Small intestine (tissue), 7 donors: ENCODE data around the gene MRGPRD. TPM values are rescaled to one million over a fixed set of nuclear protein-coding genes. Genes with fewer than 3 reads are reported as not detected.

Experiments used
- DNase-seq, 2 donors: peaks; one replicate each; pipeline versions ENCODE4 v3.0.0 to v3.0.0-alpha.2; 2013
- FAIRE-seq: peaks from 2 replicates; lab custom pipeline; 2012; peaks lifted over from hg19 to GRCh38; lab: Jason Lieb, UNC
- H3K27ac ChIP-seq, 3 donors: one replicate each; pipeline ENCODE4 v1.5.1; 2013; ENCODE audit warnings: low read length in 2 of 3, mild to moderate bottlenecking in 2 of 3, control low read depth in 1 of 3, inconsistent platforms in 1 of 3, low read depth in 1 of 3, moderate library complexity in 1 of 3
- H3K27me3 ChIP-seq, 3 donors: one replicate each; pipeline ENCODE4 v1.6.1; 2013; ENCODE audit warnings: low read length in 3 of 3, inconsistent platforms in 1 of 3; ENCODE audit not compliant: control insufficient read depth in 3 of 3, insufficient read depth in 3 of 3
- H3K36me3 ChIP-seq, 3 donors: one replicate each; pipeline ENCODE4 v1.6.1; 2013; ENCODE audit warnings: low read length in 3 of 3, inconsistent platforms in 1 of 3, low read depth in 1 of 3, mild to moderate bottlenecking in 1 of 3, moderate library complexity in 1 of 3; ENCODE audit not compliant: control insufficient read depth in 3 of 3, insufficient read depth in 2 of 3
- H3K4me1 ChIP-seq, 3 donors: one replicate each; pipeline ENCODE4 v1.6.1; 2013; ENCODE audit warnings: low read length in 2 of 3, inconsistent platforms in 1 of 3, low read depth in 1 of 3, mild to moderate bottlenecking in 1 of 3, moderate library complexity in 1 of 3; ENCODE audit not compliant: control insufficient read depth in 3 of 3, insufficient read depth in 2 of 3
- H3K4me3 ChIP-seq, 3 donors: one replicate each; pipeline ENCODE4 v1.5.1; 2013; ENCODE audit warnings: low read length in 3 of 3, control low read depth in 1 of 3, inconsistent platforms in 1 of 3, low read depth in 1 of 3, mild to moderate bottlenecking in 1 of 3, moderate library complexity in 1 of 3
- H3K9me3 ChIP-seq, 2 donors: one replicate each; pipeline ENCODE4 v1.6.1; 2013; ENCODE audit warnings: low read depth in 1 of 2, low read length in 1 of 2; ENCODE audit not compliant: control insufficient read depth in 2 of 2, insufficient read depth in 1 of 2
- WGBS, 3 donors: extraction: QIAGEN DNeasy Blood & Tissue Kit; methylation state at CpG; one replicate each; pipeline ENCODE4 v1.1.7; 2013; 5-methylcytosine and 5-hydroxymethylcytosine counted together
- polyA plus RNA-seq, 4 donors: library from polyadenylated mRNA; stranded (reverse) in 3 of 4; unstranded in 1 of 4; fragments of 200-250 nt in 3 of 4; fragments of 120-200 nt in 1 of 4; gene quantifications; one replicate each; pipeline versions ENCODE4 v1.2.1 to v1.2.3, GENCODE V29; 2013
- donor health status: healthy with polysubstance abuse.
- donor health status: control.
- donor health status: control.
- donor health status: Bipolar disorder and iron deficiency.
- donor health status: healthy.

Gene MRGPRD
- polyA plus RNA-seq, 4 donors: 0.06 TPM; not detected in 3

DNA sequence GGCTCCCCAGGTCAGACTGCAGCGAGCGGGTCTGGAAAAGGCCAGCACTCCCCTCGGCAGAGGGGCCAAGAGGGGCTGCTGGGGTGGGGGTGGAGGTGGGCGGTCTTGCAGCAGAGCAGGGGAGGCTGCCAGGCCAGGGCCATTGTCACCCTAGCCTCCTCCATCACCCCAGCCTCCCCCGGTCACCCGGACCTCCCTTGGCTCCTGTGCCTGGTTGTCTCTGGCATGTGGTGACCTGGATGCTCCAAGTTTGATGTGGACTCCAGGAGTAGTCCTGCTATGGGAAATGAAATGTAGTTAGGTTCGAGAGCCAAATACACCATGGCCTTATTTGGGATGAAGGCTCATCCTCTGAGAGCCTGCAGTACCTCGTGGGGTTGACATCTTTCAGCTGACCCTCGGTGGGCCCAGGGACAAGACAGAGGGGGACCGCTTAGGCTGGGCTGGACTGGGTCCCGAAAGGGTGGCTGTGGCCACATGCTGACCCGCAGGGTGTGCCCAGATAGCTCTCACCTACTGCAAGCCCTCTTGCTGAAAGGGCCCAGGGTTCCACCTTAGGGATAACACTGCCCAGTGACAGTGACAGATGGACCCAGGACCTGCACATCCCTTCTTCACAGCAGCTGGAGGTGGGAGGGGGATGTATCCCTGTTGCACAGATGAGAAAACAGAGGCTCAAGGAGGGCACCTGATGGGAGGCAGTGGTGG is 24.1 kb downstream of the MRGPRD start:
- no peak for DNase-seq
- 65 to 74% (median 68%) methylated on average over 12 of the region's 12 CpGs for WGBS, 3 donors
- Histone ChIP-seq H3K27me3 (no peaks in the 10 kb centered on the region), H3K27ac (no peak overlapping the region), H3K4me1 (peaks cover 0 to 14% (median 3%) of the 10 kb centered on the region in 3 donors), H3K36me3 (no peaks in the 10 kb centered on the region), H3K4me3 (no peak overlapping the region), H3K9me3 (no peaks in the 10 kb centered on the region)
- no peak for FAIRE-seq

DNA sequence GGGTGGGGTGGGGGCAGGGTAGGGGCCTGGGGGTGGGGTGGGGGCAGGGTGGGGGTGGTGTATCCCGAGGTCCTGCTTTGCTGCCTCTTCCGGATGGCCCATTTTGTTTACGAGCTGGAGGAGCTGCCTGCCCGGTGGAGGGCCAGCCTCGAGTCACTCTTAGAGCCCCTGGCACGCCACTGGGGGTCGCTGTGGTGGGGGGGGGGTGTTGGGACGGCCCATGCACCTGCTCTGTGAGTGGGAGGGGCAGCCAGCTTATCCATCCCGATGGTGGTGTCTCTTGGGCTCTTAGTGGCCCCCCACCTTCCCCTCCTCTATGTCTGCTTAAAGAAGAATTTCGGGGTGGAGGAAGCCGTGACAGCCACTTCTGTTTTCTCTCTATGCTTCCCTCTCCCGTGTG is 24.6 kb downstream of the MRGPRD start:
- no peaks in the 10 kb centered on the region for H3K36me3 ChIP-seq
- H3K4me1 ChIP-seq: peaks cover 0 to 14% (median 3%) of the 10 kb centered on the region in 3 donors
- H3K27me3 ChIP-seq: peaks cover 0 to under 1% (median 0%) of the 10 kb centered on the region in 3 donors
- H3K9me3 ChIP-seq: no peaks in the 10 kb centered on the region
- H3K27ac ChIP-seq: no peak overlapping the region
- 7 to 12% (median 11%) methylated on average over 9 to 12 of the region's 12 CpGs for WGBS, 3 donors
- DNase-seq (peak in 1 of 2 donors; percentile 29), FAIRE-seq (no peak)
- H3K4me3 ChIP-seq: no peak overlapping the region

DNA sequence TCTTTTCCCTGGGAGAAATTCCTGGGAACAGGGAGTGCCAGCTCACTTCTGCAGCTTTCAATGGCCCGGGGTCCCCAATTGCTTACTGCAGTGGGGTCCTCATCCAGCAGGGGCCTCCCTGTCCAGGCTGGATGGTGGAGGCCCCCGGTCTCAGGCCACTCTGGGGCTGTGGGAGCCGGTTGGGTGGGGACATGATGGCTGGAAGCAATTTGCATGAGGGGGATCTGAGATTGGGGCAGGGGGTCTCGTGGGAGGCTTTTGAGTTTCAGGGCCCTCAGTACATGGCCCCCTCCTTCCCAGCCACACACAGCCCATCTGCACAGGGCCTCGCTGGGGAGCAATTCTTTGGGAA is 25.2 kb downstream of the MRGPRD start:
- 17 to 21% (median 19%) methylated on average over 5 of the region's 5 CpGs for WGBS, 3 donors
- no peak for DNase-seq
- H3K36me3 ChIP-seq: no peaks in the 10 kb centered on the region
- FAIRE-seq: no peak
- H3K9me3 ChIP-seq: no peaks in the 10 kb centered on the region
- H3K27me3 ChIP-seq: peaks cover 0 to 2% (median 0%) of the 10 kb centered on the region in 3 donors
- H3K4me3 ChIP-seq: no peak overlapping the region
- peak overlapping the region in 1 of 3 donors; percentile 23 for H3K27ac ChIP-seq
- H3K4me1 ChIP-seq: peaks cover 0 to 14% (median 3%) of the 10 kb centered on the region in 3 donors

DNA sequence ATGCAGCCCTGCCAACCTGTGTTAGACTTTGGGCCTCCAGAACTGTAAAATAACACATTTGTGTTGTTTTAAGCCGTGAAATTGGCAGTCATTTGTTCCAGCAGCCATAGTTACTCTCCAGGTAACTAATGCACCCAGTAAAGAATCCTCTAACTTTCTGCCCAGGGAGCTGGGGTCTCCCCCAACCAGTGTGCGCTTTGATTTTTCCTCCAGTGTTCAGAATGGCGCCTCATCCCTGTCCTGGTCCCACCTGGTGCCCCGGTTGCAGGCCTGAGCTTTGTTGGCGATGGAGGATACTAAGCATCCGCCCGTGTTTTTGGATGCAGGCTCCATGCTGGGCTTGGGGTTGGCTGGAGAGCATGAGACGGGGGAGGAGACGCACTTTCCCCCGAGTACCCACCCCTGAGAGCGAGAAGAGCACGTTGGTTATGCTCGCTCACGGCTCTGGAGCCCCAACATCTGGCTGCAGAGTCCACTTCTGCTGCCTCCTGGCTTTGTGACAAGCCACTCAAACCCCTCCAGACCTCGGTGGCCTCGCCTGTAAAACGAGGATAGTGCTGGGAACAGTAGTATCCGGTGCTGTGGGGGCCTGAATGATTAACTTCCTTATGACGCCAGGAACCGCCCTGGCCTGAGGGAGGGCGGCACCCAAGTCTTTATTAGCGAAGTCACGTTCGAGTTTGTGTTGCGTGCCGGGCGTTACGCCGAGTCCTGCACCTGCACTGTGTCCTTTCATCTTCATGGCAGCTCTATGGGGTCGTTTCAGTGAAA is 25.8 kb downstream of the MRGPRD start:
- Histone ChIP-seq H3K4me3 (no peak overlapping the region), H3K4me1 (peaks cover 0 to 14% (median 3%) of the 10 kb centered on the region in 3 donors), H3K9me3 (no peaks in the 10 kb centered on the region), H3K27me3 (peaks cover 0 to 2% (median 0%) of the 10 kb centered on the region in 3 donors), H3K36me3 (no peaks in the 10 kb centered on the region), H3K27ac (peak overlapping the region in 1 of 3 donors; percentile 23)
- 33 to 36% (median 34%) methylated on average over 30 of the region's 30 CpGs for WGBS, 3 donors
- DNase-seq (peak; percentile 70 to 90), FAIRE-seq (no peak)

DNA sequence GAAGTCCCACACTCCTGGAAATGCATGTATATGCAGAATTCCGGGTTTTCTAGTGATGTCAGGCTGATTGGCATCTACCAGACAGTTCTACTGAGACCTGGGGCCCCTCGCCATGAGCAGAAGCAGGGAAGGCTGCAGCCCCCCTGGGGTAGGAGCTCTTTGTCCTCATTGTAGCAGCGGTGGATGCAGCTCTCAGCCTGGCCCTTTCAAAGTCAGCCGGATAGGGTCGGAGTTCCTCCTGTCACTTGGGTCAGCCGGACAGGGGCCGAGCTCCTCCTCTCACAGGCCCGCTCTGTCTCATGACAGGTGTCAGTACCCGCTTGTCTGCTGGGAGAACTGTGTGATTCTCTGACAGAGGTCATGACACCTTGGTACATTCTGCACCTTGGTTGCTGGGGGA is 30.0 kb downstream of the MRGPRD start:
- Histone ChIP-seq H3K27me3 (peaks cover 0 to 4% (median 0%) of the 10 kb centered on the region in 3 donors), H3K9me3 (no peaks in the 10 kb centered on the region), H3K36me3 (no peaks in the 10 kb centered on the region), H3K27ac (no peak overlapping the region), H3K4me3 (no peak overlapping the region), H3K4me1 (peaks cover 0 to 9% (median 3%) of the 10 kb centered on the region in 3 donors)
- FAIRE-seq (no peak), DNase-seq (no peak)
- WGBS, 3 donors: 79 to 90% (median 82%) methylated on average over 9 of the region's 9 CpGs

DNA sequence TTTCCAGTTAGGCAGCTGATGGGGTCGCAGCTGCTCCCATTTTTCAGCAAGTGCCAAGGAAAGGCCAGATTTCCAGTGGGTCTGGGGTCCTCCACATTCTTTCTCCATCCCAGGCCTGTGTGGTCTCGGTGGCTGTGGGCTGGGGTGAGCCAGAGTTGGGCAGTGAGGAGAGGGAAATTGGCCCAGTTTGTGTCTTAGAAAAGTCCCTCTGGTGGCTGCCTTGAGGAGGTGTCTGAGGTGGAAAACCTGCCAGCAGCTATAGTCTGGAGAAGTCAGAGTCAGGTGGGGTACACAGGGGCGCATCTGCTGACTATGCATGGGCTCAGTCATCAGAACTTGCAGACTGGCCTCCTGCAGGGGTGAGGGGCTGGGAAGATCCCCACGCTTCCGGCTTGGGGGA is 30.5 kb downstream of the MRGPRD start:
- no peak for DNase-seq
- H3K36me3 ChIP-seq: no peaks in the 10 kb centered on the region
- H3K27me3 ChIP-seq: peaks cover 0 to 4% (median 0%) of the 10 kb centered on the region in 3 donors
- no peak overlapping the region for H3K4me3 ChIP-seq
- H3K27ac ChIP-seq: no peak overlapping the region
- WGBS, 3 donors: 68 to 81% (median 79%) methylated on average over 5 of the region's 5 CpGs
- H3K4me1 ChIP-seq: peaks cover 0 to 5% (median 0%) of the 10 kb centered on the region in 3 donors
- no peaks in the 10 kb centered on the region for H3K9me3 ChIP-seq
- no peak for FAIRE-seq

DNA sequence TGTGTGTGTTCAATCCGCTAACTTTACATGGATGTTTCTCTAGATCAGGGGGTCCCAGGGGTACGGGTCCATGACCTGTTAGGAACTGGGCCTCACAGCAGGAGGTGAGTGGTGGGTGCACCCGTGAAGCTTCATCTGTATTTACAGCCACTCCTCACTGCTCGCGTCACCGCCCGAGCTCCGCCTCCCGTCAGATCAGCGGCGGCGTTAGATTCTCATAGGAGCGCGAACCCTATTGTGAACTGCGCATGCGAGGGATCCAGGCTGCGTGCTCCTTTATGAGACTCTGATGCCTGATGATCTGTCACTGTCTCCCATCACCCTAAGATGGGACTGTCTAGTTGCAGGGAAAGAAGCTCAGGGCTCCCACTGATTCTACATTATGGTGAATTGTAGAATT is 31.9 kb downstream of the MRGPRD start:
- 90 to 94% (median 93%) methylated on average over 17 of the region's 17 CpGs for WGBS, 3 donors
- FAIRE-seq: no peak
- H3K27me3 ChIP-seq: peaks cover 0 to 4% (median 0%) of the 10 kb centered on the region in 3 donors
- H3K9me3 ChIP-seq: no peaks in the 10 kb centered on the region
- H3K4me3 ChIP-seq: no peak overlapping the region
- no peaks in the 10 kb centered on the region for H3K36me3 ChIP-seq
- H3K4me1 ChIP-seq: no peaks in the 10 kb centered on the region
- no peak for DNase-seq
- no peak overlapping the region for H3K27ac ChIP-seq

DNA sequence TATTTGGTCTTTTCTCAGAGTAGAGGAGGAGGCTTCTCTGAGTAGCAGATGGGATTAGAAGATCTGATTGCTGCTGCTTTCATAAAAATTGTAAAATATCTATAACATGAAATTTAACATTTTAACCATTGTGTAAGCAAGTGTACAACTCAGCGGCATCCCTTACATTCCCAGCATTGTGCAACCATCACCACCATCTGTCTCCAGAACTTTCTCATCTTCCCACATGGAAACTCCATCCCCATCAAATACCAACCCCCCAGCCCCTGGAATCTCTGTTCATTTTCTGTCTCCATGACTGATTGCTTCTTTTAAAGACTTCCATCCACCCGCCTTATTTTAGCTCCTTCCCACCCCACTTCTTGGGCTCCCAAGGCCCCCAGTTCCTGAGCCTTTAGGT is 32.3 kb downstream of the MRGPRD start:
- Histone ChIP-seq H3K9me3 (no peaks in the 10 kb centered on the region), H3K36me3 (no peaks in the 10 kb centered on the region), H3K4me3 (no peak overlapping the region), H3K27me3 (peaks cover 0 to 4% (median 0%) of the 10 kb centered on the region in 3 donors), H3K27ac (no peak overlapping the region), H3K4me1 (no peaks in the 10 kb centered on the region)
- WGBS, 3 donors: 54 to 65% (median 64%) methylated on average over 2 of the region's 2 CpGs
- FAIRE-seq: no peak
- DNase-seq: no peak
